NCI-H1105 treated with DMSO at 0.1 percent for 48 hours (cell line): ENCODE data around the gene RNU5B-1.

Source experiments
- DNase-seq: peaks from one replicate; lab custom pipeline; 2025; lab: John Stamatoyannopoulos, UW

Gene RNU5B-1

DNA sequence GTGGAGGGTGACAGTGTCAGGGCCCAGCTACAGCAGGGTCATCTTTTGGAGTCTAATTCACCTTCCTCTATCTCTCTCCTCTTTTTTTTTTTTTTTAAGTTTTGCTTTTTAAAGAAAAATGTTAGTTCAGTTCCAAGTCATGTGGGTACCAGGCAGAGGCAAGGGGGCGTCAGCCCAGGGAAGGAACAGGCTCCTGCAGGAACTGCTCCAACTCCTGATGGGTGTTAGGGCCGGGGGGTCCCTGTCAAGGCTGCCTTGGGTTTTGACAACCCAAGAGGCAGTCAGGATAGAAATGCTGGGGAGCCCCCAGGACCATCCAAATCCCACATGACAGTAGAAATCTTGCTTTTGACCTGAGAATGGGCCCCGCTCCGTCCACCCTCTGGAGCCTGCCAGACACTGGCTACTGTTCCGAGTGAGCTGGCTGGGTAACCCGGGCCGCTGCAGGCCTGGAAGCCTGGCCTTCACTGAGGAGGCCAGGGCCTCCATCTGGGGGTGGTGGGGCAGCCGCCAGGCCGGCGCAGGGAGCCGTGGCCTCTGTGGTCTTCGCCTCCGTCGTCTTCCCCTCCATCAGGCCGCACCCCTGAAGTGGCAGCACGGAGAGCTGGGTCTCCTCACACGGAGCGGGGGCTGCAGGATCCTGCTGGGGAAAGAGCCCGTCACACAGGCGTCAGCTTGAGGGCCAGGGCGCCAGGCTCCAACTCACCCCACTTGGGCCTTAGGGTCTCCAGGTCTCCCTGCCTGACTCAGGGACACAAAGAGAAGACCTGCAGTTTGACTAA is 24.2 kb downstream of the RNU5B-1 start:
- DNase-seq, result no peak

DNA sequence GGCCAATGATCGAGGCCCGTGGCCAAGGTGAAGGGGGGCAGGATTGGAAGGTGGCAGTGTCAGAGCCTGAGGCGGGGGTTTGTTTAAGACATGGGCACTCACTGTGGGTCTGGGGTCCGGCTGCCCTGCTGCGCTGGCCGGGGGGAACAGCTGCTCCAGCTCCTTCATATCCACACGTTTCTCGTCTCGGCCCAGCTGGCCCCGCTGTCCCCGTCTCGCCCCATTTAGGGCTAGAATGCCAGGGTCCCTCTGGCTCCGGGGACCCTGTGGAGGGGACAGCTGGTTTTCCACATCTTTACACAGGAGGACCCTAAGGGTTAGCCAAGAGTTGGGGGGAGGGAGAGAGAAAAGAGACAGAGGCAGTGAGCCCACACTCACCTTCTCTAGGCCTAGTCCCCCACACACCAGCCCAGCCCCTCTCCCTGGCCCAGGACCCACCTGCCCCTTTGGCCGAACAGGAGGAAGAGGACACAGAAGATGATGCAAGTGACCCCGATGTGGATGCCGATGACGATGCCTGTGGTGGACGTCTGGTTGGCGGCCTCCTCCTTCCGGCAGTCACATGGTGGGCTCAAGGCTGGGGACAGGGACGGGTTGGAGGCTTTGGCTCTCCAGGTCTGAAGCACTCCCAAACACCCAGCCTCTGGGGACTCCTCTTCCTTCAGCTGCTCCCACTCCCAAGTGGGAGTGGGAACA is 25.0 kb downstream of the RNU5B-1 start:
- no peak for DNase-seq

- no peak for DNase-seq
Measured at GRCh38 chr15:65329984-65330735, 25.7 kb downstream of the RNU5B-1 start.

GRCh38 chr15:65330934-65331645 is 26.6 kb downstream of the RNU5B-1 start:
- DNase-seq, result no peak

GRCh38 chr15:65331811-65332210 is 27.3 kb downstream of the RNU5B-1 start:
- DNase-seq, result no peak

DNA sequence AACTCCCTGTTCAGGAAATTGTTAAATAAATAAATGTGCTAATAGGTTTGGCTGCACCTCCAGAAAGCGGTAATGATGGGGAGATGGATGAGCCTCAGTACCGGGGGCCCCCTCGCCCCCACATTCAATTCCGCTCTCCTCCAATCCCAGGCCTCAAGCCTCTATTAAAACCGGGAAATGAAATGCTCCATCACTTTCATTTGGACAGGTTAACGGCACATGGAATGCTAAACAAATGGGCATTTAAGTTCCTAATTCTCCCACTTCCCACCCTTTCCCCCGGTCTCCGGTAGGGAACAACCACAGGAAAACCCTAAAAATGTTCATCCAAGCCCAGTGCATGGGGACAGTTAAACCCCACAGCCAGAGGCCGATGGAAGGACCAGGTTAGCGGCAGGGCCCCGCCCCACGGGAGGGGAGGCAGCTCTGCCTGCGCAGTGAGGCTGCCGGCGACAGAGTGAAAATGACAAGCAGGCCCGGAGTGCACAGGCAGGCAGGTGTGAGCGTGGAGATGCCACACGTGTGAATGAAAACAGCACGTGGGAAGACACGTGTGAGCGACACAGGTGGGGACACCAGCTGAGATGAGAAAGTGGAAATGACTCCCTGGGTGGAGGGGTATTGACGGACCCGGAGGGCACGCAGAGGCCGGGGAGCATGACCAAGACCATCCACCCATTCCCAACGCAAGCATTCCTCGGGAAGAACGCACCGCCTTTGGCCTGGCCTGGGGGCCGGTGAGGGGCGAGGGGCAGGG is 28.1 kb downstream of the RNU5B-1 start:
- DNase-seq, result no peak

DNA sequence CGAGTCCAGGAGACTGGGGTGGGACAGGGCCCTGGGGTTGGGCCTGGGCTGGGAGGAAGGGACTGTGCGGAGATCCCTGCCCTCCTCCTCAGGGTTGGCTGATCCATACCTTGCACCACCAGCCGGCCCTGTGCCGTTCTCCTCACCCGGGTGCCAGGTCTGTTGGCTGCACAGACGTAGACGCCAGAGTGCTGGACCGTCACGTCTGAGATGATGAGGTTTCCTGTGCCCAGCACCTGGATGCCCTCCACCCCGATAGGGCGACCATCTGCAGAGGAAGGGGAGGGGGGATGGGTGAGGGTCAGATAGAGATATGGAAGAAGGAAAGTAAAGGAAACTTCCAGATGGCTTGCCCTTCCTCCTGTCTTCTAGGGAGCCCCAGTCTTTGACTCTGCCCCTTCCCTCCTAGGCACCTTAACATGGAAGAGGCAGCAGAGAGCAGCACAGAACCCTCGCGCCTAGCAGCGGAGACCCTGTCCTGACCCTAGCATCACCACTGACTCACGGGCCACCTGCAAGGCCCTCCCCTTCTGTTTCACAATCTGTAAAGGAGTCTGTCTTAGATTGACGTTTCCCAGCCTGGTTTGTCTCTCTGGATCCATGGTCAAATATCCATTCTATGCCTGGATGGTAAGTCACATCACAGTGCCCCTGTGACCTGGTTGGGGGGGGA is 28.8 kb downstream of the RNU5B-1 start:
- DNase-seq, result no peak

DNA sequence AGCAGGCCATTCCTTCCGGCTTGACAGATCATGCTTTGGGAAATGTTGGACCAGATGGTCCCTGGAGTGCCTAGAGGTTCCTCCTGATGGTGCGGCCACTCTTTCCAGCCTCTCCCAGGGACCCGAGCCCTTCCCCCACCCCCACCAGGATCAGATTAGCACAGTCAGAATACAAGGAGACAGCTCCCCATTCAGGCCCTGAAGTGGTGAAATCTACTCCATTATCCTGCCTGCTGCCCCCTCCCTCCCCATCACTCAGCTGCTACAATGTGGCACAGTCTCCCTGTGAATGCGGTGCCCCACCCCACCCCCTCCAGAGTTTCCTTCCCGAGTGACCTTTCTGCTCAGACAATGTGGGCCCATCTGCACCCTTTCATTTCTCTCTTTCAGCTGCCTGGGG is 29.4 kb downstream of the RNU5B-1 start:
- no peak for DNase-seq

DNA sequence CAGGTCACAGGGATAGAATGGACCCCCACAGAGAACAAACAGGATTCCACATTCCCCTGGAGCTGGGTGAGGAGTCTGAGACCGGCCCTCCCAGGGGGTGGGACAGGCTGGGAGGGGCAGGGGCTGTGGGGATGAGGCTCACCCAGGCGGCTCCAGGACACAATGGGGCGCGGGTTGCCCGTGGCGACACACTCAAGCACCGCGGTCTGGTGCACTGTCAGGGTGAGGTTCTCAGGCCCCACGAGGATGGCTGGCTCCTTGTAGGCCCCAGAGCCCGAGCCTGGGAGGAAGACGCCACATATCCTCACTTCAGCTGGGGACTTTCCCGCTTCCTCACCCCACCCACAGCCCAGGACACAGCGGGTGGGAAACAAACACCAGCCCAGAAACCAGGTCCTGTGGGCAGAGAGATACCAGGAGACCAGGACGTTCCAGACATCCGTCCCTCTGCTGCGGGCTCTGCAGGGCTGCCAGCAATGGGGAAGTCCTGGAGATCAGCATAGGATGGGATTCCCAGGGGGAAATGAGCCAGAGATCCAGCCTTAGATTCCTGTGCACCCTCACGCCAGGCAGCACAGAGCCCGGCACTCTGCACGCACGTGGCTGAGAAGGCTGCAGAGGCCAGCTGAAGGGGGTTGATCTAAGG is 30.2 kb downstream of the RNU5B-1 start:
- no peak for DNase-seq

GRCh38 chr15:65335278-65336055 is 31.0 kb downstream of the RNU5B-1 start:
- DNase-seq, result no peak

DNA sequence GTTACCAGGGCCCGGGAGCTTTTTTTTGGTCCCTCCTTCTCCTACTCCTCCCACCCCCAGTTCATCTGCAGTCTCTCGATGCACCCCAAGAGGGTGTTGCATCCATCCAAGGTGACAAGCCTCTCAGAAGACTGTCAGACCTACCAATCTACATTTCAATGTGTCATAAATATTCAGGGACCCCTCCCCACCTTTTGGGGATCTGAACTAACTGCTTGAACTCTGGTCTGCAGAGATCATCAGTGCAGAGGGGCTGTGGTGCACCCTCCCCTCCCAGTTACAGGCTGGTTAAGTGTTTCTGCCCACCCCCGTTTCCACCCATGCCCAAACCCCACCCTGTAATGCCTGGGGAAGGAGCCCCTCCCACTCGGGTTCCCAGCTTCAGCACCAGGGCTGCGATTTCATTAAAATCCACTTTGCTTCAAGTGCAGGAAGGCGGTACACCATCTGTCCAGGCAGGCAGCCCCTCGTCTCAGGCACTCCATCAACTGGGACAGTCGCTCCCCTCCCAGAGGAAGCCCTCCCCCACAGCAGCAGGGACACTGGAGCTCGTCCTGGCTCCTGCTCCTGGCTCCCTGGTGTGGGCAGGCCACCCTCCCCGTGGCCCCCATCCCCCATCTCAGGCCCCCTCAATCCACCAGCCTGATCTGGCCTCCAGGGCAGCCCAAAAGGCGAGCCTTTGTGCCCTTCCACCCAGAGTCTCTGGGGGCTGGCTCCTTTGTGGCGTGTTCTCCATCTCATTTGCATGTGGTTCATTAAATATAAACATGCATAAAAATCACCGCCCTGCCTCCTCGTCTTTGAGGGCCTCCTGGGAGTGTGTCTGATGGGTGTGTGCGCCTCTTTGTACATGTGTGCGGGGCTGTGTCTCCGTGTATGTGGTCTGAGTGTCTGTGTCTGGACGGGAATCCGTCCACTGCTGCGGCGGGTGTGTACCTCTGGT is 32.3 kb downstream of the RNU5B-1 start:
- DNase-seq, result no peak

GRCh38 chr15:65337436-65338070 is 33.1 kb downstream of the RNU5B-1 start:
- no peak for DNase-seq

GRCh38 chr15:65338366-65338765 is 33.9 kb downstream of the RNU5B-1 start:
- peak; percentile 42 for DNase-seq

DNA sequence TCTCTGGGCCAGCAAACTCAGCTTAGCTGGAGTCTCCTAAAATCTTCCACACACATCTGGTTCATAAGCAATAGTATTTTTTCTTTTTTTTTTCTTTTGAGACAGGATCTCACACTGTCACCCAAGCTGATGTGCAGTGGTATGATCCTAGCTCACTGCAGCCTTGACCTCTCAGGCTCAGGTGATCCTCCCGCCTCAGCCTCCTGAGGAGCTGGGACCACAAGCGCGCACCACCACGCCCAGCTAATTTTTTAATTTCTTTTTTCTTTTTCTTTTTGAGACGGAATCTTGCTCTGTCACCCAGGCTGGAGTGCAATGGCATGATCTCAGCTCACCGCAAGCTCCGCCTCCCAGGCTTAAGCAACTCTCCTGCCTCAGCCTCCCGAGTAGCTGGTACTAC is 34.3 kb downstream of the RNU5B-1 start:
- DNase-seq, result no peak

- DNase-seq, result no peak
Measured at GRCh38 chr15:65339416-65339815, 34.9 kb downstream of the RNU5B-1 start.

DNA sequence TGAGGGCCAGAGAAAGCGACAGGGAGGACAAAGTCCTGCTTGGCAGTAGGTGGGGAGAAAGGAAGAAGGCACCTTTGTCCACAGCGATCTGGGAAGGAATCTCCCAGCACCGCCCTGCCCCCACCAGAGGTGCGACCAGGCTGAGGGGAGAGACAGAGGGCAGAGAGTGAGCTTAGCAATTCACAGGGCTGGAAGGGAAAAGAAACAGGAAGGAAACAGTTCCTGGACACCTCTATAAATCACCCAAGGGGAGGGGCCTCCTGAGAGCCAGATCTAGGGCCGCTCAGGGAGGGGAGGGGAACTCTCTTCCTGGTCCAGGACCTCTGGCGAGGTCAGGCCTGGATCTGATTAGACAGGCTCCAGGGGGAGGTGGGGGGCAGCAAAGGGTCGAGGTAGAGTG is 35.4 kb downstream of the RNU5B-1 start:
- no peak for DNase-seq

DNA sequence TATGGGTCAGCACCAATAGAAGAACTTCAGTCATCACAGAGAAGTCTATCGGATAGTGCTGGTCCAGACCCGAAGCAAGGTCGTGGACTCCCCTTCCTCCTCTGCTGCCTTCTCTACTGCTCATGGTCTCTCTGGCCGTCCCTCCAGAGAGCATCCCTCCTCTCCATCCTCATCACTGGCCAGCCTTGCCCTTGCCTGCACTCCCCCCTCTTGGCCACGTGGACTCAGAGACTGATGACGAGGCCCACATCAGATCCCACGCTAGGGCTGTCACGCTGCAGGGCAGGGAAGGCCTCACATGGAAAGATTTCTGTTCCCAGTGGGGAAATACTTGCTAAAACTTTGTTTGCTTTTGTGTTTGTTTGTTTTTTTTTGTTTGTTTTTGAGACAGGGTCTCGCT is 38.0 kb downstream of the RNU5B-1 start:
- no peak for DNase-seq

DNA sequence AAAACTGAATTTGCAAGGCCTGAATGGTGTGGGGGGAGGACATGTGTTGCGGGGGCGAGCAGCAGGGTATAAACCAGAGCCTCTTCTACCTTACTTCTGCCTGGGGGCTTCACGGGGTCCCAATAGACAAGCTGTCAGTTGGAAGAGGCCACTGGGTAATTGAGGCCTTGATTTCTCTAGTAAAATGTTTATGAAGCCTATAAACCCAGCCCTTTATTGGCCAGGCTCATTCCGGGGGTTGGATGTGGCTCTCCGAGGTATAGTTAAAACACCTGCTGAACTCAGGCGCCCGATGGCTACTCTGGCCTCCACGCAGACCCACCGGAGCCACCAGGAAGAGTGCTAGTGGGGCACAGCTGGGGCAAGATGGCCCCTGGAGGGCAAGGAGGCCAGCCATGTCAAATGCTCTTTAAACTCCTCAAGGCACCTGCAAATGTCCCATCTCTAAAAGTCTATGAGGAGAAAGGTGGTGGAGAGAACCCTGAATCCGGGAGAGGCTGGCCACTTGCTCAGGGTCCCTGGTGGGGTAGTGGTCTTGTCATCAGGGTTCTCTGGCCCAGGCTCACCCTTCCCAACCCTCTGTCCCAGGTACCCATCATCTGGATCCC is 39.0 kb downstream of the RNU5B-1 start:
- DNase-seq, result no peak
